Measurements from ENCODE around the gene SOCS1. TPM values are rescaled to one million over a fixed set of nuclear protein-coding genes. Genes with fewer than 3 reads are reported as not detected.

Gene SOCS1
- total and polyA plus RNA-seq, 2 of the 4 experiments (the other 2 are of a cell fraction), result 2.0 to 22.0 TPM

DNA sequence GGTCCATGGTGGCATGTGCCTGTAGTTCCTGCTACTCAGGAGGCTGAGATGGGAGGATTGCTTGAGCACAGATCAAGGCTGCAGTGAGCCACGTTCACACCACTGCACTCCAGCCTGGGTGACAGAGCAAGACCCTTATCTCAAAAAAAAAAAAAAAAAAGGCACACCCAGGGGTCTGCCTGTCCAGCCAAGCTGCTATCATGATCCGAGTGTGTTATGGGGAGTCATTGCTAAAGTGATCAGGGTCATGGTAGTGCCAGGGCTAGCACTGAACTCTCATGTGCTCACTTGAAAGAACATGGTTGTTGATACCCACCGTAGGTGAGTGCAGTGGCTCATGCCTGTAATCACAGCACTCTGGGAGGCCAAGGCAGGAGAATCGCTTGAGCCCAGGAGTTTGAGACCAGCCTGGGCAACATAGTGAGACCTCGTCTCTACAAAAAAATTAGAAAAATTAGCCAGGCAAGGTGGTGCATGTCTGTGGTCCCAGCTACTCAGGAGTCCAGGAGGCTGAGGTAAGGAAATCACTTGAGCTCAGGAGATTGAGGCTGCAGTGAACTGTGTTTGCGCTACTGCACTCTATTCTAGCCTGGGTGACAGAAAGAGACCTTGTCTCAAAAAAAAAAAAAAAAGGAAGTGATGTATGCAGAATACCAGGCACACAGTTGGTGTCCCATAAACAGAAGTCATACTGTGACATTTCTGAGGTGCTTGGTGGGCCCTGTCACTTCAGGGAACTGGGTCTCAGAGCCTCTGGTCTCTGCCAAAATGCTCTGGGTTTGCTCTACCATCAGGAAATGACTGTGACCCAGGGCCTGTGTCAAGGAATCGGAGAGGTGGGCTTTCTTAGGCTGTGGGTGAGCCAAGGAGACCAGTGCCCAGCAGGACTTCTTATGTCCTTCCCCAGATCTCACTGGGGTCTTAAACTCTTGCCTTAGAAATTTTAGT is 23.0 kb upstream of the SOCS1 start (continued):
- TF ChIP-seq, protein P1, sequence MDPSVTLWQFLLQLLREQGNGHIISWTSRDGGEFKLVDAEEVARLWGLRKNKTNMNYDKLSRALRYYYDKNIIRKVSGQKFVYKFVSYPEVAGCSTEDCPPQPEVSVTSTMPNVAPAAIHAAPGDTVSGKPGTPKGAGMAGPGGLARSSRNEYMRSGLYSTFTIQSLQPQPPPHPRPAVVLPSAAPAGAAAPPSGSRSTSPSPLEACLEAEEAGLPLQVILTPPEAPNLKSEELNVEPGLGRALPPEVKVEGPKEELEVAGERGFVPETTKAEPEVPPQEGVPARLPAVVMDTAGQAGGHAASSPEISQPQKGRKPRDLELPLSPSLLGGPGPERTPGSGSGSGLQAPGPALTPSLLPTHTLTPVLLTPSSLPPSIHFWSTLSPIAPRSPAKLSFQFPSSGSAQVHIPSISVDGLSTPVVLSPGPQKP (IDR thresholded peaks at IDR 0.05; ENCODE audit: borderline replicate concordance, low read depth, low read length), result no peak
- no peak for TF ChIP-seq MXI1 (IDR thresholded peaks at IDR 0.05; ENCODE audit: borderline replicate concordance, low read depth, low read length)
- TF ChIP-seq RFX5 (IDR thresholded peaks at IDR 0.05; ENCODE audit: low read depth, low read length), result no peak
- no peak for TF ChIP-seq NFE2L2 (IDR thresholded peaks at IDR 0.05; ENCODE audit: low read depth, low read length)
- no peak for TF ChIP-seq CHD1 (IDR thresholded peaks at IDR 0.05; ENCODE audit: low read depth, low read length)

All from IMR-90 (cell line).